ENCODE results near the gene GNG12. TPM values are rescaled to one million over a fixed set of nuclear protein-coding genes. Genes with fewer than 3 reads are reported as not detected.
A peak's percentile ranks its signal among the peaks of the same experiment; 100 is the strongest.

The GNG12 gene
- polyA plus RNA-seq, 3 donors, result 94.0 to 104 (median 103) TPM

DNA sequence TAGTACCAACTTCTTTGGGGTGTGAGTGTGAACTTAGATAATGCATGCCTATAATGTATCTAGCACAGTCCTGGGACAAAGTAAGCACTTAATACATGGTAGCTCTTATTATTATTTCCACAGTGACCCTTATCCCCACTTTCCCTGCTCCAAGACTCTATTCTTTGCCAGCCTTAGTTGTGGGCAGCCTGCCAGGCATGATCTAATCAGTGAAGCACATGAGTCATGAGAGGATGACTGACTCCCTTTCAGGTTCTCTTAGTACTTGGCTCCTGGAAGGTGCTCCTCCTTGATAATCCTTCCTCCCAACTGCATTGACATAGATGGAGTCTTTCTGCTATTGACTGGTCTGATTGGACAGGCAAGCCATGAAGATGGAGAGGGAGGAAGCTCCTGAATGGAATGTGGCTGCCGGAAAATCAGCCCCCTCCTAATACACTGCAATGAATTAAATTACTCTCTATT, 17.4 kb upstream of the GNG12 start:
- DNase-seq (ENCODE audit: extremely low read depth in 1 of 11, low read depth in 9 of 11, low spot score in 4 of 11), result peak in 2 of 11 donors; percentile 21 to 67

DNA sequence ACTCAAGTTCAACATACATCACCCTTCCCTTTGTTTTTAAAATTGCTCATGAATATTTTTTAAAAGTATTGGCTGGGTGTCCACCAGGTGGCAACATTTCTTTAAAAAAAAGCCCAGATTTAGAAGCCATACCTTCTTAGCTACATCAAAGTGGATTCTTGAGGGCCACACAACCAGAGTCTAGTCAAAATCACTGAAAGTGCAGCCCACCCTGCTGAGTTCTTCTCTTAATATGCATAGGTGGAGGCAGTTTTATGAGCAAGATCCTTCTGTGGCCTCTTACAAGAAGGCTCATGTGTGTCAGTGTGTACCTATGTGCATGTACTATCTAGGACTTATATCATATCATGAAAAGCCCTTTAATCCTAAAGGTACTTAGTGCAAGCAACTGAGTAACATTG, 16.9 kb upstream of the GNG12 start:
- DNase-seq (ENCODE audit: extremely low read depth in 1 of 11, low read depth in 9 of 11, low spot score in 4 of 11), result no peak

DNA sequence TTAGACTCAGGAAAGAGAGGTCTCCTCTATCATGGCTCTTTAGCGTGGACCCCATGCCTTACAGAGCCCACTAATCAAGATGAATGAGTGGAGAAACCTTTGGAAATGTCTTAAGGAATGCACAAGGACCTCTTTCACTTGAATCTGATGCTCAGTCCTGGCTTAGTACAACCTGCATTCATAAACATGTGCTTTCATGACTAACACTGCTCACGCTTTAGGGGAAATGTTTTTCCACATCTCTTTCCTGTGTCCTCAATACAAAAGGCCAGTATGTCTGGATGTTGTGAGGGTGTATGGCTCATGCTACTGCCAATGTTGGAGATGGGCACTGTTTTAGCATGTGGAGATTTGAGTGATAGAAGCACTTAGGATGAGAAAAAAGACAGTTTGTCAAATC, 14.2 kb upstream of the GNG12 start:
- no peak for DNase-seq (ENCODE audit: extremely low read depth in 1 of 11, low read depth in 9 of 11, low spot score in 4 of 11)

DNA sequence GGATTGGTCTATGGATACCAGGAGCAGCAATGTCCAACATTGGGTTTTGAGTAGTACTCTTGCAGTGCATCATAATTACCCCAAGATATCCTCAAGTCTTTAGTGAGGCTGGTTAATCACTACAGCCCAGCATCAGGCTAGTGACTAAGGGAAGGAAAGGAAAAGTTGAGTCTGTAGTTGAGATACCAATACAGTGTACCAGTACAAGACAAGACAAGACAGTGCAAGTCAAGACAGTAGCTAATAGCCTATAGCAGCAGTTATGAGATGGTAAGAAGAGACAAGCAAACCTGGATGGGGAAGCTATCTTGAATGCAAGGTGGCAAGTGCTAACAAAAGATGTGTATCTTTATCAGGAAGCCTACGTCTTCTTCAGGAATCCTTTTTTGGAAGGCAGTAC, 13.3 kb upstream of the GNG12 start:
- DNase-seq (ENCODE audit: extremely low read depth in 1 of 11, low read depth in 9 of 11, low spot score in 4 of 11), result no peak

DNA sequence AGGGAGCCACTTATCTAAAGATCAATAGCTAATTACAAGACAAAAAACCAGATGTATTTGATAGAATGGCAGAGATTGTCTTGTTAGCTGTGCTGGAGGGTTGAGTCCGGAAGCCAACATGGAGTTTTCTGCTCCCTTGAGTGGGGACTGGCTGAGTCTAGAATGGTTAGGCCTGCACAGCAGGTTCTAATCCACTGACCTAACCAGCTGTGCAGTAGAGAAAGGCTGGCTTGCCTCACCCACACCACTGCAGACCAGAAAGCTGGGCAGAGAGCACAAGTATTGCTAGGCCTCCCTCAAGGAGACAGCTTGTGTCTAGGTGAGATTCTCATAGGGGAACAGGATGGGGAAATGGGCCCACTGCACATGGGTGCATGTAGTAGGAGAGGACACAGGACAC, 11.7 kb upstream of the GNG12 start:
- DNase-seq (ENCODE audit: extremely low read depth in 1 of 11, low read depth in 9 of 11, low spot score in 4 of 11), result no peak

DNA sequence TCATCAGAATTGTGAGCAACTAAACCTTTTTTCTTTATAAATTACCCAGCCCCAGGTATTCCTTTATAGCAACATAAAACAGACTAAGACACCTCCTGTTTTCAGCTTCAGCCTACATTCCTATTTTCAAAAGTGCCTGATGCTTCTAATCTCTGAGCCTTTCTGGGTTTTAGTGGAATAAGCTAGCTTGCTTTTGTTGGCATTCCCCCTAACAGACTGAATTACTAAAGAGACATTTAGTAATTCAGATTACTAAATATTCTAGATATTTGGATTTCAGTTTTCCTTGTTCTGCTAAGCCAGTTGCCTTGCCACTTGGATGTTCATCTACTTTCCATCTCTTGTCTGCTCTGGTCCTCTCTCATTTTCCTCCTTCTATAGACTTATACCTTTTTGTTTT, 10.5 kb upstream of the GNG12 start:
- DNase-seq (ENCODE audit: extremely low read depth in 1 of 11, low read depth in 9 of 11, low spot score in 4 of 11), result no peak

DNA sequence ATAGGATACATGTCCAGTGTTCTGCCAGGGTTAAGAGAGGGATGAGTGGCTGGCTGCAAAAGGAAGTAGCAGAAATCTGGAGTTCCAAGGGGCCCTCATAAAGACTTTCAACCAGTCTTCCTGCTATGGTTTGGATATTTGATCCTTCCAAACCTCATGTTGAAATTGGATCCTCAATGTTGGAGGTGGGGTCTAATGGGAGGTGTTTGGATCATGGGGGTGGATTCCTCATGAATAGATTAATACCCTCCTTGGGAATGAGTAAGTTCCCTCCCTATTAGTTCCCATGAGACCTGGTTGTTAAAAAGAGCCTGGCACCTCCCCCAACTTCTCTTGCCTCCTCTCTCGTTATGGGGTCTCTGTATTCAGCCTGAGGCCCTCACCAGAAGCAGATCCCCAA, 10.1 kb upstream of the GNG12 start:
- DNase-seq (ENCODE audit: extremely low read depth in 1 of 11, low read depth in 9 of 11, low spot score in 4 of 11), result no peak

DNA sequence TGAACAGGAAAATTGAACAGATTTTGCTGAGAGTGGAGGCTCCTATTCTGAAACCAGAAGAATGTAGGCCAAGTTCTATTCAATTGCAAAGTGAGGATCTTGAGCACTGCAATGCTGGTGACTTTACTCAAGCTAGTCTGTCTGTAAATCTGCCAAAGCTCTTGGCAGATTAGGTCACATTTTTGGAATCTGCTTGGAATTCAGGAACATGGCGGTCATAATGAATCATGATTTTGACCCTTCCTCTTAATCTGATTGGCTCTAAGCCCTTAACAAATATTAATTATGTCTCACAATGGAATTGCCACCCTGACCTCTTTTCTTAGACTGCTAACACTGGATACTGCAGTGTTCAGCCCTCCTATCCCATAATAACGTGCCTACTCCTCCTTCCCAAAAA, 7.2 kb upstream of the GNG12 start:
- DNase-seq (ENCODE audit: extremely low read depth in 1 of 11, low read depth in 9 of 11, low spot score in 4 of 11), result no peak

DNA sequence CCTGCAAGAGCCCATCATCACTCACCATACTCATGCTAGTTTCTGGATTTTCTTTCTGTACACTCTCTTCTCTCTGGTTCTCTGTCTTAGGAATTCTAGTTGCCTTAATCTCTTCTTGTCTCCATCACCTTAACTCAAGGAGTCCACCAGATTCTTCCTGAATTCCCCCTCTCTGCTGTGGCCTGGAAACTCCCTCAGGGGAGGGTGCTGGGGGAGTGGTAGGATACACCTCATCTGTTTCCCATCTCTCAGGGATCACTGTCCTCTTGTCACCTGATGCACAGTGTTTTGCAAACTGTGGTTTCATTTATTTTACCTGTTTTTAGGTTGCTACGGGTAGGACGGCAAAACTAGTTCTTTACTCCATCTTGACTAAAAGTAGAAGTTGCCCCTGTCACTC, 6.6 kb upstream of the GNG12 start:
- no peak for DNase-seq (ENCODE audit: extremely low read depth in 1 of 11, low read depth in 9 of 11, low spot score in 4 of 11)

DNA sequence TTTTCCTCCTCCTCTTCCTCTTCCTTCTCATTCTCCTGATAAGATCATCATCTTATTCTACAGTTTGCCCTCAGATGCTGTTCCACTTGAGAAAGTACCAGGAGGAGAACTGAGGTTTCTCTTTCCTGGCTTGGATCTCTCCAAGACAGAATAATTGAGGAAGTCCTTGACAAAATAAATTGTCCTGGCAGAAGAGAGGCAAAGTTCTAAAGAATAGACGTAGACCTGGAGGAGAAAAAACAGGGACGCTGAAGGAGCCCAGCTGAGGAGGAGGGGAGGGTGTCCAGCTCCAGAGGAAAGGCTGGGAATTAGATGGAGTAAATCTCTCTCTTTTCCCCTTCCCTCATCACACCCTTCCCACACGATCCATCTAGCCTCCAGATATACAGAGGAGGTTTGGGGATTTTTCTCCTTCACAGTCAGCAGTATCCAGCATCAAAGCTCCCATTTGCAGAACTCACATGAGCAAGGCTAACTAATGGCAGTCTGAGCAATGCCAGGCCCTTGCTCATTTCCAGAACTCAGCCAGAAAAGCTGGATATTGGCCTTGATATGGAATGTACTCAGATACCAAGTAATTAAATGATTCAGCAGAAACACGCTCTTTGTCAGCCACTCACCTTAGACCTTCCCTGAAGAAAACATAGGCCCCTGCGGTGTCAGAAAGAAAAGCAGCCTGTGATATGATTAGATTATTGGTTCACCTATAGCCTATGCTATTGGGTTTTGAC, 5.1 kb upstream of the GNG12 start:
- no peak for DNase-seq (ENCODE audit: extremely low read depth in 1 of 11, low read depth in 9 of 11, low spot score in 4 of 11)

DNA sequence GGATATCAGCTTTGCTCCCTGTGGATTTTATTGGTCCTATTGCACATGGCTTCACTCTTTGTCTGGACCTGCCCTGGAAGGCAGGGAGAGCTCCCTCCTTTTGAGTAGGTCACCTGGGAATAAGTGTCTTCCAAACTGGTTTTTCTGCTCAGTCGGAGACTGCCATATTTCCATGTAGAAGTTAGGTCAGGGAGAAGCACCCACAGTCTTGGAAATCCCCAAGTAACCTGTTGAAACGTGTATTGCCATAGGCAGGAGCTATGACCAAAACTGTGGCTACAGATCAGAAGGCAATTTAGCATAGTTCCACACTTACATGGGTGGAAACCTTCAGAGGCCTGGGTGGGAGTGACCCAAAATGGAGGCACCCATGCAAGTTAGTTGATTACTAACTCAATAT, 3.5 kb upstream of the GNG12 start:
- no peak for DNase-seq (ENCODE audit: extremely low read depth in 1 of 11, low read depth in 9 of 11, low spot score in 4 of 11)

DNA sequence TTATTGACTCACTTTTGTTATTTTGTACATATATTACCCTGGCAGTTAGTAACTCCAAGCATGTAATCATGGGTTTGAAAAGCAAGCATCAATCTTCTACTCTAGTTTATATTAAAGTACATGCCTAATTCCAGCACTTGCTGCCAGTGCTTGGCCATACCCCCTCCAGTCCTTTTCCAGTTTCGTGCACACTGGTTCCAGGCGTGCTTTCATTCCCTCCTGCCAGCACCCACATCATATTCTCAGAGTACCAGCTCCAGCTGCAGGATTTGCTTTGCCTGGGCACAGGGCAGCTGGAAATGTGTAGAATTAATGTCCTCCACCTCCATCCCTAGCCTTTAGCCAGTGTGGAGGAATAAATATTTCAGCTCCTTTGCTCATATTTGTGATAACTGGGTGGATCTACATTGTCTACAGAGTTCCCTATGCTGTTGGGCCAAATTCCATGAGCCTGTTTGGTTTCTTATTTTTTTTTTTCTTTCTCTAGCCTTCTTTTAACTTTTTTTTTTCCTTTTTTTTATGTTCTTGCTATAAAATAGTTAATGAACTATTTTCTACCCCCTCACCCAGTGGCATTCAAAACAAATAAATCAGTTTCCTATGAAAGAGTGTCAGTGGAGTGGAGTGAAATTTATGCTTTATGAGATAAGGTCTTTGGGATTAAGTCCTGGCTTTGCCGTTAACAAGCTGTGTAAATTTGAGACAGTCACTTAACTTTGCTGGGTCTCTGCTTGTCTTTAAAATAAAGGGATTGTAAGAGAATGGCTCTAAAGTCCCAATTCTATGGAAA, 2.6 kb upstream of the GNG12 start:
- DNase-seq (ENCODE audit: extremely low read depth in 1 of 11, low read depth in 9 of 11, low spot score in 4 of 11), result no peak

DNA sequence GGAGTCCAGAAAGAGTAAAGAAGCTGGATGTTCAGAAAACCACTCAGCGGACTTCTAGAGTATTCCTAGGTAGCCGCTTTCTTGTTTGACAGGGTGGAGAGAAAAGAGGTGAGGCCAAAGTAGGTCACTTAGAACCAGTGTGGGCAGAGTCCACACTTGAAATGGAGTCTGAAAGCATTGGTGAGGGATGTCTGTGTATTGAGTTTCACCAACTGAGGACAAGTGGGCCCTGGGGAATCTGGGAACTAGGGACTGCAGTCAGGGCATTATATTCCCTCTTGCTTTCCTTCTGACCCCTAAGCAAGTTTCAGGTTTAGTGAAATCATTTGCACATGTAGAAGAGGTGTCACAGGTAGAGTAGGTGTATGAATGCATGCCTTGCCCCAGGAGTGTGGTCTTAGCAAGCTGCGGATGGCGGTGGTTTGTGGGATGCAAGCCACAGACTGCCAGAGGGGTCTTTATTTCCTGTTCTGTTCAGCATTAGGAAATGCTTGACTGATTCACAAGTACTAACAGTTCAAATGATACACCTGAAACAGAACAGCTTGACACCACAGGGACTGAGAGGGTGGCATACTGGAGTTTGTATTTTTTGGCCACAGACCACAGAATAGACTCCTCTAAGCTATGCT, 1.1 kb upstream of the GNG12 start:
- DNase-seq (ENCODE audit: extremely low read depth in 1 of 11, low read depth in 9 of 11, low spot score in 4 of 11), result no peak

DNA sequence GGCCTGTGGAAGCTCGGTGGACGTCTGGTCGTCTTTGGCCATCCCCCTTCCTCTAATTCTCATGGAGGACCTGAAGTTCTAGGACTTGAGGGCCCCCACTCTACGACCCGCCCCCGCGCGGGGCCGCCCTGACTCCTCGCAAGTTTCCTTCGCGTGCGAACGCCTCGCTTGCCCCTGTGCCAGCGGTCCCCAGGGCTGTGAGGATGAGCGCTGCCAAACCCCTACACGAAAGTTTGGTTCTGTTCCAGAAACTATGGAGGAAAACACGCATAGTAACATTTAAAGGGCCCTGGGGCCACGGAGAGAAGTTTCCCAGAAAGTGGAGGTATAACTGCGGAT, 304 bp upstream of the GNG12 start:
- DNase-seq (ENCODE audit: extremely low read depth in 1 of 11, low read depth in 9 of 11, low spot score in 4 of 11), result no peak

DNA sequence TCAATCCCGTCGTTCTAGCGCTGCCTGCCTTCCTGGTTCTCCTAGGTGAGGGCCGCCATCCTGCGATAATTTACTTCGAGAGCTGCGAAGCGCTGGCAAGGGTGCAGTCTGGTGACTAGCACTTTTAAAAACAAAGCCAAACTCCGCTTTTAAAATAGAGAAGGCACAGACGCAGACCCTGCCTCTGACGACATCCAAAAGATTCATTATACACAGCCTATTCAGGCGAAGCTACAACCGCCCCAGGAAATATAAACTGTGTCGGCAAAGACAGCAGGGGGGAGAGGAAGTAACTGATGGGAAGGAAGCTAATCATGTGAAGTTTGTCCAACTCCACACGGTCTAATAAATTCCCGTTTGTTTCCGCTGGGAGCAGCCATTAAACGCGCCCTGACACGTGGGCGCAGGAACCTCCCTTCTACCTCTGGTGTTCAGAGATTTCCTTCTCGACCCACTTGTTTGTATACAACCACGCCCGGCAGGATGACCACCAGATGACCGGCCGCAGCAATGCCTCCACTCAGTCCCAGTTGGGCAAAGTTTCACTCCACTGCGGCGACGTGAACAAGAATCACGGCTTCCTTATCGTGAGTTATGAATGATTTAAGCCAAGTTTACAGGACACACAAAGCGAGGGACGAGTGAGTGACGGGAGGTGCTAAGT, 1.3 kb downstream of the GNG12 start:
- DNase-seq (ENCODE audit: extremely low read depth in 1 of 11, low read depth in 9 of 11, low spot score in 4 of 11), result peak in 5 of 11 donors; percentile 44 to 66 (median 61)

DNA sequence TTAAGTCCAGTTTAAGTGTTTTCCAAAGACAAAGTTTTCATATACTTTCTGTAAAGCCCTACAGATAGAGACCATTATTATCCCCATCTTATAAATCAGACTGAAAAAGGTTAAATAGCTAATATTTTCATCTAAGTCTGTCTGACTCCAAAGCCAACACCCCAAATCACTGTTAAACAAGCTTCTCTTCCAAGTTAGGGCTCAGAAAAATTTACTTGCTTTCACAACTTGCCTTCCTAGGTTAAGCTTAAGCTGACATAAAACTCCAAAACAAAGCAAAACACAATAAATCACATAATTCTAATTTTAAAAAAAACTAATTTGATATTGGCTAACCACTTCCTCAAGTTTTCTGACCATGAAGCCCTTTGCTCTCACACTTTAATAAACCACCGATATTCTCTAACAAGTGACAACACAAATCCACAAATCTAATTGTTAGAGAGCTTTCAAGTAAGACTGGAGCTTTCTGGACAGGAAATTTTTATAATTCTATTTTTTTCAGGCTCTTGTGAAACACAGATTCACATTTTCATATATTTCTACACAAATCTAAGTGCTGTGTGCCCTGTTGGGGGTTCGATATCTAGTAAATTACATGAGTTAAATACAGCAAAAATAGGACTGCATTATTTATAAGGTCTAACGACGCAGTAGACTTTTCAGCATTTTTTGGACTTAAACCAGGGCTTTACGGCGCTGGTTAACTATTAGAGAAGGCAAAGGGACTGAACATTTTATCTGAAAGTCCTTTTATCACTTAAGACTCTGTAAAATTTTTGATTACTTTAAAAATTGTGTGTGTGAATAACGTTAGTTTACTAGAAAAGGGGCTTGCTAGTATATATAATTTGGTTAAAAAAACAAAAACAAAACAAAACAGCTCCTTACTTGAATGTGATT, 2.1 kb downstream of the GNG12 start:
- DNase-seq (ENCODE audit: extremely low read depth in 1 of 11, low read depth in 9 of 11, low spot score in 4 of 11), result no peak

DNA sequence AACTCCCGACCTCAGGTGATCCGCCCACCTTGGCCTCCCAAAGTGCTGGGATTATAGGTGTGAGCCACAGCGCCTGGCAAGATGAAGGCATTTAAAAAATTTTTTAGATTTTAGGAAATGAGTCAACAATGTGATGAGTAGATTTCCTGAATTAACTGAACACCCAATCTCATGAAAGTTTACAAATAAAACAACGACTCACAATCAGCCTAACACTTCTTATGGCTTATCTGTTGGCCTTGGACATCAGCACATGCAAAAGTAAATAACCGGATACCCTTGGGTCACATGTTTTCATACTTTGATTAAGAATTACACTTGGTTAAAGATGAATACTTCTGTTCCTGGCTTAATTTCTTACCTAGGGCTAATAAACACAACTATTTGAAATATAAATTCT, 3.0 kb downstream of the GNG12 start:
- DNase-seq (ENCODE audit: extremely low read depth in 1 of 11, low read depth in 9 of 11, low spot score in 4 of 11), result no peak

DNA sequence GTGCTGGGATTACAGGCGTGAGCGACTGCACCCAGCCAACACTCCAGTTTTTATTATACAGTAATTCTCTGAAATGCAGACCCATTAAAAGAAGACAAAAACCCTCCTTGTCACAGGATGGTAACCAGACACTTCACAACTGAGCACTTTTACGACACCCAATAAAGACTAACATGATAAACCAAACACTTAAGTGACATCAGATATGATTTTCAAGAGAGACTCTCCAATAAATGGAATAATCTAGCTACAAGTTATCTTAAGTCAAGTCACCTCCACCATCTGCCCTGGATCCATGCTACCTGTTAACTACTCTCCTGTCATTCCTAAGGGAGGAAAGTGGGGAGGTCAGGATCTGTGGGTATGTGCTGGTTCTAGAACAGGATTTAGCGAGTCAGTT, 5.6 kb downstream of the GNG12 start:
- no peak for DNase-seq (ENCODE audit: extremely low read depth in 1 of 11, low read depth in 9 of 11, low spot score in 4 of 11)

DNA sequence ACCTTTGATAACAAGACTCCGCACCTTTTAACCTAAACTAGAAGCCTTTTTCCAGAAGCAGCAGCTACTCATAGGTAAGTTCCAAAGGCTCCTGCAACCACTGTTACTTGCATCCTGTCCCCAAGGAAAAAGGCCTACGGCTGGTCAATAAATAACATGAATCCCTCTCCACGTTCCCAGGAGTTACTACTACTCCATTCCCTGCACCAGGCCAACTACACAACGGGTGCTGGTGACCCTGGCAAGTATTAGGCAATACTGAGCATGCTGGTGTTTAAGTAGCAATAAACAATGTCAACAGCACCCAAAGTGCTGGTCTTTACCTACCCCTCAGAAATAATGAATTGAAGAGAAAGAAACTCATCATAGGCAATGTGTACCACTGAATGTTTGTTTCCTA, 7.7 kb downstream of the GNG12 start:
- no peak for DNase-seq (ENCODE audit: extremely low read depth in 1 of 11, low read depth in 9 of 11, low spot score in 4 of 11)
